AG09319 (cell line): ENCODE measurements around the gene ENOX1.
"Not testable (repeated sequence)": the region's sequence is repeated elsewhere in the genome, so short reads cannot be mapped to it uniquely, and the experiment has no call there.

Source experiments
- DNase-seq: peaks from one replicate; pipeline ENCODE4 v3.0.0-alpha.2; 2010; ENCODE audit warnings: low read depth; ENCODE audit errors: extremely low read depth
- CTCF ChIP-seq: IDR thresholded peaks from 2 replicates; pipeline ENCODE4 v1.5.1; 2011; ENCODE audit warnings: low read depth, mild to moderate bottlenecking, inconsistent platforms, low read length, moderate library complexity

The ENOX1 gene

GRCh38 chr13:43786766-43787517 is at the start of gene ENOX1:
ENOX1 (minus strand) TSS chr13:43786972.
- no peak for DNase-seq
- no peak; the same call in 1 of the 2 replicates for TF ChIP-seq CTCF

- no peak for DNase-seq
- no peak for TF ChIP-seq CTCF
These were observed 48.9 kb upstream of the ENOX1 start for GRCh38 chr13:43835701-43836100.

GRCh38 chr13:43831088-43831487 is 44.3 kb upstream of the ENOX1 start:
- TF ChIP-seq CTCF, result no peak
- DNase-seq, result no peak

GRCh38 chr13:43830497-43830881 is 43.7 kb upstream of the ENOX1 start:
- DNase-seq, result peak; percentile 73
- TF ChIP-seq CTCF, result no peak

- not testable (repeated sequence) for DNase-seq
These were observed 37.9 kb upstream of the ENOX1 start for GRCh38 chr13:43824656-43825055.

- TF ChIP-seq CTCF, result no peak
- no peak for DNase-seq
These were observed 36.2 kb upstream of the ENOX1 start for GRCh38 chr13:43822969-43823368.

GRCh38 chr13:43816401-43816889 is 29.7 kb upstream of the ENOX1 start:
- TF ChIP-seq CTCF, result no peak
- DNase-seq, result no peak

GRCh38 chr13:43815204-43815603 is 28.4 kb upstream of the ENOX1 start:
- TF ChIP-seq CTCF, result no peak
- DNase-seq, result no peak
